Neural cell (in vitro differentiated cells): Measurements from ENCODE around the gene P3H1. TPM values are rescaled to one million over a fixed set of nuclear protein-coding genes. Genes with fewer than 3 reads are reported as not detected.

Source experiments
- H2AFZ ChIP-seq: fragments of 200-600, 300-800 bp; sonication (generic), shearing (Covaris generic); 2 replicates; pipeline ENCODE4 v1.6.0; 2014; ENCODE audit warnings: low read depth, mild to moderate bottlenecking, antibody characterized with exemption, low read length, moderate library complexity
- H3F3A ChIP-seq: fragments of 200-600 bp; shearing (Covaris generic); 2 replicates; pipeline ENCODE4 v1.6.1; 2016; ENCODE audit warnings: mild to moderate bottlenecking, moderate library complexity, mixed read lengths, antibody characterized with exemption, low read length; ENCODE audit not compliant: insufficient read depth, poor library complexity, severe bottlenecking
- H3K27ac ChIP-seq: fragments of 200-600, 300-800 bp; sonication (generic), shearing (Covaris generic); 2 replicates; pipeline ENCODE4 v1.5.1; 2014; ENCODE audit warnings: mild to moderate bottlenecking, low read length, moderate library complexity
- H3K27me3 ChIP-seq: fragments of 300-800, 200-600 bp; sonication (generic), shearing (Covaris generic); 2 replicates; pipeline ENCODE4 v1.6.0; 2014; ENCODE audit warnings: mild to moderate bottlenecking, low read depth, low read length, moderate library complexity; ENCODE audit not compliant: insufficient read depth
- H3K36me3 ChIP-seq: fragments of 300-800, 200-600 bp; sonication (generic), shearing (Covaris generic); 2 replicates; pipeline ENCODE4 v1.5.1; 2014; ENCODE audit warnings: mild to moderate bottlenecking, antibody characterized with exemption, low read length, moderate library complexity; ENCODE audit not compliant: insufficient read depth
- H3K4me2 ChIP-seq: fragments of 300-800, 200-600 bp; sonication (generic), shearing (Covaris generic); 2 replicates; pipeline ENCODE4 v1.6.0; 2014; ENCODE audit warnings: mild to moderate bottlenecking, low read length
- H3K4me3 ChIP-seq: fragments of 300-800, 200-600 bp; sonication (generic), shearing (Covaris generic); 2 replicates; pipeline ENCODE4 v1.5.1; 2014; ENCODE audit warnings: mild to moderate bottlenecking, low read length, moderate library complexity
- H3K79me2 ChIP-seq: fragments of 200-600 bp; shearing (Covaris generic); replicated peaks from 2 replicates; pipeline ENCODE4 v1.6.0; 2014; ENCODE audit warnings: mild to moderate bottlenecking, low read length, moderate library complexity; ENCODE audit not compliant: insufficient read depth
- H3K9ac ChIP-seq: fragments of 300-800, 200-600 bp; sonication (generic), shearing (Covaris generic); 2 replicates; pipeline ENCODE4 v1.6.1; 2016; ENCODE audit warnings: mild to moderate bottlenecking, low read length, mixed read lengths
- H3K9me2 ChIP-seq: fragments of 200-600 bp; shearing (Covaris generic); 2 replicates; pipeline ENCODE4 v1.6.1; 2016; ENCODE audit warnings: mild to moderate bottlenecking, low read length, mixed read lengths; ENCODE audit not compliant: insufficient read depth
- H3K9me3 ChIP-seq: fragments of 200-600, 300-800 bp; sonication (generic), shearing (Covaris generic); 2 replicates; pipeline ENCODE4 v1.6.1; 2016; ENCODE audit warnings: mild to moderate bottlenecking, mixed run types, low read length, moderate library complexity, mixed read lengths
- H4K20me1 ChIP-seq: fragments of 200-600 bp; shearing (Covaris generic); 2 replicates; pipeline ENCODE4 v1.6.1; 2016; ENCODE audit warnings: mild to moderate bottlenecking, mixed run types; ENCODE audit not compliant: insufficient read depth
- CTCF ChIP-seq: fragments of 450-650 bp; IDR thresholded peaks from 2 replicates; pipeline ENCODE4 v1.5.1; 2014; ENCODE audit warnings: antibody characterized with exemption, mild to moderate bottlenecking, moderate library complexity; ENCODE audit not compliant: poor library complexity, severe bottlenecking
- EP300 ChIP-seq: fragments of 450-650 bp; conservative IDR thresholded peaks from 2 replicates; pipeline ENCODE4 v1.6.1; 2014; ENCODE audit warnings: antibody characterized with exemption, mild to moderate bottlenecking, moderate library complexity; ENCODE audit not compliant: poor library complexity, severe bottlenecking
- EZH2 ChIP-seq: fragments of 200-600, 300-800 bp; shearing (Covaris generic), sonication (generic); IDR thresholded peaks from 2 replicates; pipeline ENCODE4 v1.6.1; 2014; ENCODE audit warnings: antibody characterized with exemption, low read length, borderline replicate concordance, mild to moderate bottlenecking; ENCODE audit not compliant: insufficient read depth, poor library complexity, severe bottlenecking
- MXI1 ChIP-seq: fragments of 450-650 bp; conservative IDR thresholded peaks from 2 replicates; pipeline ENCODE4 v1.6.1; 2014; ENCODE audit warnings: antibody characterized with exemption, mild to moderate bottlenecking; ENCODE audit not compliant: poor library complexity, severe bottlenecking
- POLR2AphosphoS5 ChIP-seq: IDR thresholded peaks from 2 replicates; pipeline ENCODE4 v1.6.1; 2012
- RAD21 ChIP-seq: fragments of 450-650 bp; conservative IDR thresholded peaks from 2 replicates; pipeline ENCODE4 v1.6.1; 2014; ENCODE audit warnings: antibody characterized with exemption, mild to moderate bottlenecking, moderate library complexity
- REST ChIP-seq: IDR thresholded peaks from 2 replicates; pipeline ENCODE4 v1.6.1; 2012; ENCODE audit warnings: borderline replicate concordance
- SMC3 ChIP-seq: fragments of 450-650 bp; conservative IDR thresholded peaks from 2 replicates; pipeline ENCODE4 v1.6.1; 2014; ENCODE audit warnings: antibody characterized with exemption, mild to moderate bottlenecking, moderate library complexity; ENCODE audit not compliant: poor library complexity
- TAF1 ChIP-seq: IDR thresholded peaks from 2 replicates; pipeline ENCODE4 v1.6.1; 2012; ENCODE audit warnings: low read depth
- polyA plus RNA-seq: library from polyadenylated mRNA; depleted of rRNA; stranded (reverse); fragments of >200 nt; gene quantifications from 2 replicates; pipeline ENCODE4 v1.2.3, GENCODE V29; 2014

P3H1 gene
- polyA plus RNA-seq, 1 donor from 2014 or later = 32.4 TPM

- H3K27ac ChIP-seq = no peak overlapping the region
- H2AFZ ChIP-seq = no peak overlapping the region
- H3K9ac ChIP-seq = no peak overlapping the region
- no peaks in the 10 kb centered on the region for H3K9me3 ChIP-seq
- H3K4me3 ChIP-seq = no peak overlapping the region
- H3K9me2 ChIP-seq = no peaks in the 10 kb centered on the region
- no peaks in the 10 kb centered on the region for H3F3A ChIP-seq
- no peaks in the 10 kb centered on the region for H3K27me3 ChIP-seq
- no peaks in the 10 kb centered on the region for H4K20me1 ChIP-seq
- no peak for TF ChIP-seq MXI1
- no peak for TF ChIP-seq EP300
- TF ChIP-seq EZH2 = no peak
- no peak for TF ChIP-seq TAF1
- TF ChIP-seq RAD21 = no peak
- no peaks in the 10 kb centered on the region for H3K79me2 ChIP-seq
- H3K4me2 ChIP-seq = no peak overlapping the region
- H3K36me3 ChIP-seq = peaks cover 6% of the 10 kb centered on the region
Observed at GRCh38 chr1:42780176-42780575, 13.3 kb upstream of the P3H1 start.

- TF ChIP-seq SMC3 = no peak
- no peak for TF ChIP-seq CTCF
- TF ChIP-seq TAF1 = no peak
- TF ChIP-seq EZH2 = no peak
- TF ChIP-seq POLR2AphosphoS5 = no peak
- no peak for TF ChIP-seq REST
- no peak for TF ChIP-seq RAD21
- TF ChIP-seq EP300 = no peak
- TF ChIP-seq MXI1 = no peak
- H3K9me3 ChIP-seq = no peaks in the 10 kb centered on the region
- H3K4me3 ChIP-seq = no peak overlapping the region
- H2AFZ ChIP-seq = no peak overlapping the region
- H3K36me3 ChIP-seq = peaks cover 11% of the 10 kb centered on the region
- H3K27me3 ChIP-seq = no peaks in the 10 kb centered on the region
- no peak overlapping the region for H3K9ac ChIP-seq
- H3F3A ChIP-seq = no peaks in the 10 kb centered on the region
- H3K79me2 ChIP-seq = no peaks in the 10 kb centered on the region
- no peak overlapping the region for H3K4me2 ChIP-seq
- no peaks in the 10 kb centered on the region for H4K20me1 ChIP-seq
- no peak overlapping the region for H3K27ac ChIP-seq
- no peaks in the 10 kb centered on the region for H3K9me2 ChIP-seq
Observed at GRCh38 chr1:42779725-42780124, 12.9 kb upstream of the P3H1 start.

- Histone ChIP-seq H3K27me3 (no peaks in the 10 kb centered on the region), H3K9me3 (no peaks in the 10 kb centered on the region), H3K9me2 (no peaks in the 10 kb centered on the region), H3K4me2 (no peak overlapping the region), H3F3A (no peaks in the 10 kb centered on the region), H4K20me1 (no peaks in the 10 kb centered on the region), H3K4me3 (no peak overlapping the region), H3K79me2 (no peaks in the 10 kb centered on the region), H3K9ac (no peak overlapping the region), H2AFZ (no peak overlapping the region), H3K36me3 (peaks cover 15% of the 10 kb centered on the region), H3K27ac (no peak overlapping the region)
- peak; percentile 80 for TF ChIP-seq SMC3
- TF ChIP-seq CTCF = peak; percentile 69
- no peak for TF ChIP-seq MXI1
- TF ChIP-seq RAD21 = peak; percentile 74
- TF ChIP-seq TAF1 = no peak
Observed at GRCh38 chr1:42777852-42778251, 11.0 kb upstream of the P3H1 start.
